BJ (cell line): ENCODE measurements around the gene PTGIS. TPM values are rescaled to one million over a fixed set of nuclear protein-coding genes. Genes with fewer than 3 reads are reported as not detected.

Source experiments
- CTCF ChIA-PET: fragments of 350-600 bp; formaldehyde crosslinking; extraction: SDS; loops from one replicate; lab custom pipeline; 2021; ENCODE audit warnings: antibody characterized with exemption, inconsistent platforms; lab: Yijun Ruan, JAX
- POLR2A ChIA-PET: fragments of 300-600 bp; sonication (Branson Sonifier 250); formaldehyde crosslinking; extraction: SDS; loops from one replicate; lab custom pipeline; 2021; ENCODE audit warnings: antibody characterized with exemption; lab: Charles Lee
- DNase-seq: peaks from one replicate; pipeline ENCODE4 v3.0.0-alpha.2; 2011; ENCODE audit warnings: low read depth
- H3K27me3 ChIP-seq: 2 replicates; pipeline ENCODE4 v1.6.0; 2011; ENCODE audit warnings: low read length; ENCODE audit not compliant: control insufficient read depth, insufficient read depth
- H3K36me3 ChIP-seq: 2 replicates; pipeline ENCODE4 v1.5.1; 2011; ENCODE audit warnings: low read length; ENCODE audit not compliant: control insufficient read depth, insufficient read depth
- H3K4me3 ChIP-seq: 2 replicates; pipeline ENCODE4 v1.5.1; 2011; ENCODE audit warnings: low read depth, mild to moderate bottlenecking, control low read depth, low read length
- polyA plus RNA-seq: library from polyadenylated mRNA; depleted of rRNA; stranded (reverse); fragments of >200 nt; gene quantifications from 2 replicates; pipeline ENCODE4 v1.2.3, GENCODE V29; 2011
- TF ChIP-seq, protein P1 (sequence below): IDR thresholded peaks from 2 replicates; pipeline ENCODE4 v1.5.1; 2011; ENCODE audit warnings: low read depth, mild to moderate bottlenecking, control low read depth, inconsistent platforms, low read length, moderate library complexity; ENCODE audit not compliant: insufficient read depth

The PTGIS gene
- polyA plus RNA-seq, 1 experiment = 39.0 TPM

DNA sequence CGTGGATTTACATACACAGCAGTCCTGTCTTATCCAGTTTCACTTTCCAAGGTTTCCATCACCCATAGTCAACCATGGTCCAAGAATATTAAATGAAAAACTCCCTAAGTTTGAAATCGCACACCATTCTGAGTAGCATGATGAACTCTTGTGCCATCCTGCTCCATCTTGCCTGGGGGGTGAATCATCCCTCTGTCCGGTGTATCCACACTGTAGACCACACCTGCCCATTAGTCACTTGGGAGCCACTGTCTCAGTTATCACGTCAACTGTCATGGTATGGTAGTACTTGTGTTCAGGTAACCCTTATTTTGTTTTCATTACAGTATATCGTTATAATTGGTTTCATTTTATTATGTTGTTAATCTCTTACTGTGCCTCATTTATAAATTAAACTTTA, 38.5 kb downstream of the PTGIS start:
- Histone ChIP-seq H3K36me3 (no peaks in the 10 kb centered on the region), H3K4me3 (no peak overlapping the region), H3K27me3 (no peaks in the 10 kb centered on the region)
- TF ChIP-seq, protein P1, sequence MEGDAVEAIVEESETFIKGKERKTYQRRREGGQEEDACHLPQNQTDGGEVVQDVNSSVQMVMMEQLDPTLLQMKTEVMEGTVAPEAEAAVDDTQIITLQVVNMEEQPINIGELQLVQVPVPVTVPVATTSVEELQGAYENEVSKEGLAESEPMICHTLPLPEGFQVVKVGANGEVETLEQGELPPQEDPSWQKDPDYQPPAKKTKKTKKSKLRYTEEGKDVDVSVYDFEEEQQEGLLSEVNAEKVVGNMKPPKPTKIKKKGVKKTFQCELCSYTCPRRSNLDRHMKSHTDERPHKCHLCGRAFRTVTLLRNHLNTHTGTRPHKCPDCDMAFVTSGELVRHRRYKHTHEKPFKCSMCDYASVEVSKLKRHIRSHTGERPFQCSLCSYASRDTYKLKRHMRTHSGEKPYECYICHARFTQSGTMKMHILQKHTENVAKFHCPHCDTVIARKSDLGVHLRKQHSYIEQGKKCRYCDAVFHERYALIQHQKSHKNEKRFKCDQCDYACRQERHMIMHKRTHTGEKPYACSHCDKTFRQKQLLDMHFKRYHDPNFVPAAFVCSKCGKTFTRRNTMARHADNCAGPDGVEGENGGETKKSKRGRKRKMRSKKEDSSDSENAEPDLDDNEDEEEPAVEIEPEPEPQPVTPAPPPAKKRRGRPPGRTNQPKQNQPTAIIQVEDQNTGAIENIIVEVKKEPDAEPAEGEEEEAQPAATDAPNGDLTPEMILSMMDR = no peak
- ChIA-PET POLR2A (no interaction called here), CTCF (interaction anchor here (2.1 kb wide), 1 partner anchor 195 kb away, joined by 6 read pairs; no protein-coding TSS in a partner anchor)
- no peak for DNase-seq

DNA sequence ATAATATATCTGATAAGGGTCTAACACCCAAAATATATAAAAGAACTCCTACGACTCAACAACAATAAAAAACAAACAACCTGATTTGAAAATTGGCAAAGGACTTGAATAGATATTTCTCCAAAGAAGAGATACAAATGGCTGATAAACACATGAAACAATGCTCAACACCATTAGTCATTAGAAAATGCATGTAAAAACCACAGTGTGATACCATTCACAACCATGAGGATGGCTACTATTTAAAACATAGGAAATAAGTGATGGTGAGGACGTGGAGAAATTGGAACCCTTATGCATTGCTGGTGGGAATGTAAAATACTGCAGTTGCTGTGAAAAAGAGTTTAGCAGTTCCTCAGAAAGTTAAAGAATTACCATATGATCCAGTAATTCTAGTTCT, 41.4 kb downstream of the PTGIS start:
- TF ChIP-seq, protein P1 = no peak
- no peaks in the 10 kb centered on the region for H3K27me3 ChIP-seq
- ChIA-PET POLR2A (no interaction called here), CTCF (interaction anchor here (1.2 kb wide), 1 partner anchor 19 kb away, joined by 7 read pairs; no protein-coding TSS in a partner anchor)
- DNase-seq = no peak
- no peak overlapping the region for H3K4me3 ChIP-seq
- H3K36me3 ChIP-seq = peaks cover 2% of the 10 kb centered on the region

DNA sequence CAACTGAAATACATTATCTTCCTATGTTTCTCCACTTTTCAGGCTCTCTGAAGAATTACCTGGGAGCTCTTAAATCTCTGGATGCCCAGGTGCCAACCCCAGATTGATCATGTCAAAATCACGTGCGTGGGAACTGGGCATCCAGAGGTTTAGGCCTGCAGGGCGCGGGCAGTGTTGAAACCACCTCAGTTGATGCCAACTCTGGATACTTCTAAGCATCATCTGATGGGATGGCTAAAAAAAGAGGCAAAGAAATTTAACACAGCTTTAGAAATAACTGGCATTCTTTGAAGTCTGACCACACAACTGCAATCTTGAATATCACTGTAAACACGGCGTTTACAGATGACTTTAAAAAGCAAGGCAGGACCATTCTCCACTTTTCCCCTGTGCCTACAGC, 41.9 kb downstream of the PTGIS start:
- ChIA-PET POLR2A (no interaction called here), CTCF (interaction anchor here (0.7 to 1.2 kb wide), 4 partner anchors 15 to 192 kb away, joined by 3 to 7 read pairs (median 4); no protein-coding TSS in a partner anchor)
- Histone ChIP-seq H3K27me3 (no peaks in the 10 kb centered on the region), H3K4me3 (no peak overlapping the region), H3K36me3 (peaks cover 2% of the 10 kb centered on the region)
- TF ChIP-seq, protein P1 = no peak
- DNase-seq = no peak

DNA sequence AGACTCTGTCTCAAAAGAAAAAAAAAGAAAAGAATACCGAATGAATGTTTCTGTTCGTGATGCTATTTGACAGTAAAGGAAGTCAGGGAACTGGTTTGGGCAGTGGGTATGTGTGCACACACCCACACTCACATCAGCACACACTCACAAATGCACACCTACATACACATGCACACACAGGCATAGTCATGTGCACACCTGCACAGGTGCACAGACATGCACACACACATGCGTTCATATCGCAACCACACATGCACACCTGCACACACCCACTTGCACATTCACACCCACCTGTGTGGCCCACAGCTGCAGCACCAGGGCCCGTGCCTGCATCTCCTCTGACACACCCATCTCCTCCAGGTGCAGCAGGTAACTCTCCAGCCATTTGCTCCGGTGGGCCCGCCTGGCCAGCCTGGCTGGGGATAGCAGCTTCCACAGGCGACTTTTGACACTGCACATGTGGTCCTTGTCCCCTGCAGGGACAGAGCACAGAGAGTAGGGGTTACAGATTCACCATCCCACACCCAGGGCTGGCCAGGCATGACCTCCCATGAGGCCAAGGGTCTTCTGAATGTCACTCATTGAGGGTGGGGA, 44.1 kb downstream of the PTGIS start:
- Histone ChIP-seq H3K36me3 (peaks cover 2% of the 10 kb centered on the region), H3K27me3 (no peaks in the 10 kb centered on the region), H3K4me3 (no peak overlapping the region)
- TF ChIP-seq, protein P1 = no peak
- DNase-seq = no peak
- POLR2A ChIA-PET = no interaction called here
- CTCF ChIA-PET = interaction anchor here (0.7 to 1.0 kb wide), 2 partner anchors 13 to 189 kb away, joined by 3 to 4 read pairs; no protein-coding TSS in a partner anchor

DNA sequence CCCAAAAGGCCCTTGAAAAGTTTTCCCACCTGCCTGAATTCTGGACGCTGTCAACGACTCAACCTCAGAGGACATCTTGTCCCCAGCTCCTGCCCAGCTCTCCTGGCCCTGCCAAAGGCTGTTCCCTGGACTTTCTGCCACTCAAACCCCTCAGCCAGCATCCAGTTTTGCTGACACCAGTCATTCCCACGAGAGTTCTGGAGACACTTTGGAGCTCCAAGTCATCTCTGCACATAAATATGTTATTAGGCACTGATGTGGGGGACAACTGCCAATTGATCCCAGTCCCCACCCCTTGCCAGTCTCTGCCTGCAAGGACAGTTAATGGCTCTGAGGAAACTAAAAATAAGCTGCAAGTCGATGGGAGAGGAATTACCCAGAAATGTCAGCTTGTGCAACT, 46.6 kb downstream of the PTGIS start:
- Histone ChIP-seq H3K27me3 (no peaks in the 10 kb centered on the region), H3K4me3 (no peak overlapping the region), H3K36me3 (peaks cover 2% of the 10 kb centered on the region)
- ChIA-PET CTCF (interaction anchor here (1.1 to 2.3 kb wide), 5 partner anchors 13 to 189 kb away, joined by 3 to 11 read pairs (median 4); no protein-coding TSS in a partner anchor), POLR2A (no interaction called here)
- DNase-seq = no peak
- TF ChIP-seq, protein P1 = no peak
